Uterus (tissue), 2 donors: Measurements from ENCODE around the gene RMI2.

Source experiments
- POLR2A ChIP-seq, 2 donors: fragments of 450-650 bp; IDR thresholded peaks; one replicate each; pipeline ENCODE4 v1.6.1; 2016; ENCODE audit warnings: antibody characterized with exemption in 2 of 2, mild to moderate bottlenecking in 1 of 2, moderate library complexity in 1 of 2
- TF ChIP-seq, protein P1 (sequence below), 4 experiments: fragments of 200-600 bp in 2 of 4; fragments of 450-650 bp in 2 of 4; sonication (generic) in 2 of 4; IDR thresholded peaks; one replicate each; pipeline ENCODE4 v1.5.1; 2016 to 2019; ENCODE audit warnings: antibody characterized with exemption in 4 of 4, mild to moderate bottlenecking in 2 of 4, moderate library complexity in 1 of 4

DNA sequence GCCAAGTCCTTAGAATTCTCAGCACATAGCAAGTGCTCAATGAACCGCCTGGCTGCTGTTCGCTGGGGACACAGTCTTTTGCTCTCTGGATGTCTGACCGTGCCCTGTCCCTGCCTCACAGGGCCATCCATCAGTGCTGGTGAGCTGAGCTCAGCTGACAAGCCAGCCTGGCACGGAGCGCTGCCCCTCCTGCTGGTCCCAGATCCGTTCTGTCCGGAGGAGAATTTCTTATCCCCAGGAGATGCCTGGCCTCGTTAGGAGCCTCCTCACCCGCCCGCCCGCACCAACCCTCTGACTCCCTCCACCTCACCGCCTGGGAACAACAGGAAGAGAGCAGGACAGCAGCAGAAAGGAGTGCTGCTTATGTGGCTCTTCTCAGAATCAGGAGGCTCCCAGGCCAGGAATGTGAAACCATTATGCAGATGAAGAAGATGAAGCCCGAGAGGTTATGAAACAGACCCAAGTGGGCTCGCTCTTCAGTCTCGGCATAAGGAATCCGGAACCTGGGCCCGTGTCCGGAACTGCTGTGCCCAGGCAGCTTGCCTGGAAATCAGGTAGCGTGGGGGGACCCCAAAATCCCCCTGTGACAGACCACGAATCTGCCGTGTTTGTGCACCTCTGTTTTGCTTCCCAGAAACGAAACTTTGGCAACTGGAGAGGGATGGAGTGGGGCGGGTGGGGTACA is 28.8 kb upstream of the RMI2 start:
- TF ChIP-seq, protein P1, sequence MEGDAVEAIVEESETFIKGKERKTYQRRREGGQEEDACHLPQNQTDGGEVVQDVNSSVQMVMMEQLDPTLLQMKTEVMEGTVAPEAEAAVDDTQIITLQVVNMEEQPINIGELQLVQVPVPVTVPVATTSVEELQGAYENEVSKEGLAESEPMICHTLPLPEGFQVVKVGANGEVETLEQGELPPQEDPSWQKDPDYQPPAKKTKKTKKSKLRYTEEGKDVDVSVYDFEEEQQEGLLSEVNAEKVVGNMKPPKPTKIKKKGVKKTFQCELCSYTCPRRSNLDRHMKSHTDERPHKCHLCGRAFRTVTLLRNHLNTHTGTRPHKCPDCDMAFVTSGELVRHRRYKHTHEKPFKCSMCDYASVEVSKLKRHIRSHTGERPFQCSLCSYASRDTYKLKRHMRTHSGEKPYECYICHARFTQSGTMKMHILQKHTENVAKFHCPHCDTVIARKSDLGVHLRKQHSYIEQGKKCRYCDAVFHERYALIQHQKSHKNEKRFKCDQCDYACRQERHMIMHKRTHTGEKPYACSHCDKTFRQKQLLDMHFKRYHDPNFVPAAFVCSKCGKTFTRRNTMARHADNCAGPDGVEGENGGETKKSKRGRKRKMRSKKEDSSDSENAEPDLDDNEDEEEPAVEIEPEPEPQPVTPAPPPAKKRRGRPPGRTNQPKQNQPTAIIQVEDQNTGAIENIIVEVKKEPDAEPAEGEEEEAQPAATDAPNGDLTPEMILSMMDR (IDR thresholded peaks at IDR 0.05) = no peak
- no peak for TF ChIP-seq POLR2A (IDR thresholded peaks at IDR 0.05)
